ENCODE results near the gene C6orf52. TPM values are rescaled to one million over a fixed set of nuclear protein-coding genes. Genes with fewer than 3 reads are reported as not detected.
A peak's percentile ranks its signal among the peaks of the same experiment; 100 is the strongest.

Gene C6orf52
- total RNA-seq, 1 experiment from 2014 or later: 16.5 TPM

GRCh38 chr6:10655508-10656055 lies 38.8 kb downstream of the C6orf52 start:
- DNase-seq (ENCODE audit: low spot score): no peak

DNA sequence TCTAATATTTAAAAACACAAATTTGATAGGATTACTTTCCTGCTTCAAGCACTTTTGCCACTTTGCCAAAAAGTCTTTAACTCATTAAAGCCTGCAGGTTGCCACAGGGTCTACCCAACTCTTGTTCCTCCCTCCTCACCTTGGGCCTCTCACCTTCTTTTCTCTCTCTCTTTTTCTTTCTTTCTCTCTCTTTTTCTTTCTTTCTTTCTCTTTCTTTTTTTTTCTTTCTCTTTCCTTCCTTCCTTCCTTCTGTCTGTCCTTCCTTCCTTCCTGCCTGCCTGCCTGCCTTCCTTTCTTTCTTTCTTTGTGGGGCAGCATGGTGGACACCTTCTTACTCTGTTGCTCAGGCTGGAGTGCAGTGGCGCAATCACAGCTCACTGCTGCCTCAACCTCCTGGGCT lies 50.2 kb downstream of the C6orf52 start:
- DNase-seq (ENCODE audit: low spot score): no peak

- no peak for DNase-seq (ENCODE audit: low spot score)
Measured at GRCh38 chr6:10643201-10643651, 51.2 kb downstream of the C6orf52 start.

DNA sequence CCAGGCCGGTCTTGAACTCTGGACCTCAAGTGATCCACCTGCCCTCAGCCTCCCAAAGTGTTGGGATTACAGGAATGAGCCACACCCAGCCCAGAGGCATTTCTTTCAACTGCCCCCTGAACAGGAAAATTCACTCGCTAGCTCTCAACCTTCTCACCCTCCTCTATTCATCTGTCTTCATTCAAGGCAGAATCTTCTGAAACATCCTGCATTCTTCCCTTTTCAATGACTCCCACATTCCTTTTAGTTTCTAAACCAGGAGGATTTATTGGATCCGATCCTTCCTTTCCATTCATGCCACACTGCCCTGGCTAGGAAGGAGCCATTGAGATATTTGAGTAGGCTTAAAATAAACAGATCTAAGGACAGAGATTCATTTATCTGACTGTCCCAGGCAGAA lies 52.9 kb downstream of the C6orf52 start:
- no peak for DNase-seq (ENCODE audit: low spot score)

GRCh38 chr6:10640412-10640811 lies 54.0 kb downstream of the C6orf52 start:
- no peak for DNase-seq (ENCODE audit: low spot score)

GRCh38 chr6:10633216-10633615 lies 61.2 kb downstream of the C6orf52 start:
- DNase-seq (ENCODE audit: low spot score): peak; percentile 92

DNA sequence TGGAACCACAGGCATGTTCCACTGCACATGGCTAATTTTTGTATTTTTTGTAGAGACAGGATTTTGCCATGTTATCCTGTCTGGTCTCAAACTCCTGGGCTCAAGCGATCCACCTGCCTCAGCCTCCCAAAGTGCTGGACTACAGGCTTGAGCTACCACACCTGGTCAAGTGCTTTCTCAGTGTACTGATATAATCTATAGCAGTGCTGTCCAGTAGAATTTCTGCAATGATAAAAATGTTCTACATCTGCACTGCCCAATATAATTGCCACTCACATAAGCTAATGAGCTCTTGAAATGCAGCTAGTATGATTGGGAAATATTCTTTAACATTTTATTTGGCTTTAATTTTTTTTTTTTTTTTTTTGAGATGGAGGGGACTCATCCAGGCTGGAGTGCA lies 64.2 kb downstream of the C6orf52 start:
- DNase-seq (ENCODE audit: low spot score): no peak

DNA sequence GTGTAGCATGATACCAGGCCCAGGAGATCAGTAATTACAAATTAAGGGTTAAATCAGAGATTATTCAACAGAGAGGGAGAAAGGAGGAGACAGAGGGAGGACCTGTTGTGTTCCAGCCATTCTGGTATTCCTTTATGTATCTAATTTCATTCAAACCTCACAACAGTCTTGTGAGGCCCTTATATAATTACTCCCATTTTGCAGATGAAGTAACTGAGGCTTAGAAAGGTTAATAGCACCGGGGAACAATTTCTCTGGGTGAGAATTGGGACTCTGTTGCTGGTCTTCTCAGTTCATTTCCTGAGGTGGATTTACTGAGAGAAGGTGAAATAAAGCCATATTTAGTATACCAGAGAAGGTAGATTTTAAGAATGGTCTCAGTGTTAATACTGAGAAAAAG lies 66.6 kb downstream of the C6orf52 start:
- DNase-seq (ENCODE audit: low spot score): no peak

DNA sequence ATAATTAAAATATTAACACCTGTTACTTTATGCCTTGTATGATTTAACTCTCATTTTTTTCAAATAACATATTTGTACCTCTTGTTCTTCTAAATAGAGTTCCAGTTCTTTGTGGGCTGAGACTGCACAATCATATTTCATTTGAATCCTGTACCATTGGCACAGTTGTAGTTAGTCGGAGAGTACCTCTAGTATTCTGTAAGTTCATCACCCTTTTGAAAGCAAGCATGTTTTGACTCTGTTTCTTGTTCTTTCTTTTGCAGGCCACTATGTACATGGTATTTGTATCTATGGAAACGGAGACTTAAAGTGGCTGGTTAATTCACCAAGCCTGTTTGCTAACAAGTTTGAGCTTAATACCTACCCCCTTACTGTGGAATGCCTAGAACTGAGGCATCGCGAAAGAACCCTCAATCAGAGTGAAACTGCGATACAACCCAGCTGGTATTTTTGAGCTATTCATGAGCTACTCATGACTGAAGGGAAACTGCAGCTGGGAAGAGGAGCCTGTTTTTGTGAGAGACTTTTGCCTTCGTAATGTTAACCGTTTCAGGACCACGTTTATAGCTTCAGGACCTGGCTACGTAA lies 68.2 kb downstream of the C6orf52 start:
- no peak for DNase-seq (ENCODE audit: low spot score)

- no peak for DNase-seq (ENCODE audit: low spot score)
Measured at GRCh38 chr6:10624836-10625235, 69.6 kb downstream of the C6orf52 start.

DNA sequence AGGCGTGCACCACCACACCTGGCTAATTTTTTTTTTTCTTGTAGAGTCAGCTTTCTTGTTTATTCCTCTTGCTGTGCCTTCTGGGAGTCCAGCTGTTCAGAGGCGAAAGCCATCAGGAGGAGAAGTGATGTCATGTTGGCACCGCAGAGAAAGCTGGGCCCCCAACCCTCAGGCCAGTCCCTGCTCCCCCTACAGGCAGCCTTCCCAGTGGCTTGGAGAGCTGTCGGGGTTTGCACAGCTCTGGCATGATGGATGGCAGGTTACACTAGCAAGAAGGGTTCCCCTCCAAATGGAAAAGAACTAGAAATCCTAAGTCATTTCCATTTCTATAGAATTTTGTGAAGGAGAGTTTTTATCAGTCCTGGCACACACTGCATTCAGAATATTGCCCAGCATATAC lies 72.6 kb downstream of the C6orf52 start:
- no peak for DNase-seq (ENCODE audit: low spot score)

Other genes with a start within 250 kb of the C6orf52 start
- 16.6 and 19.3 TPM in 2 replicates for gene GCNT2, start 173.3 kb downstream of the C6orf52 start, total RNA-seq (2014; rRNA removed; shearing (Covaris generic))
- 34.7 and 45.3 TPM in 2 replicates for gene PAK1IP1, start 356 bp upstream of the C6orf52 start, total RNA-seq (2014; rRNA removed; shearing (Covaris generic))
- 312 and 395 TPM in 2 replicates for gene TMEM14C, start 28.5 kb upstream of the C6orf52 start, total RNA-seq (2014; rRNA removed; shearing (Covaris generic))
- 240 and 245 TPM in 2 replicates for gene TMEM14B, start 53.2 kb upstream of the C6orf52 start, total RNA-seq (2014; rRNA removed; shearing (Covaris generic))
- gene MAK, start 143.9 kb upstream of the C6orf52 start, total RNA-seq (2014; rRNA removed; shearing (Covaris generic)): 0.02 TPM in 1 of 2 replicates, not detected in the other
- not detected in 2 replicates for gene GCM2, start 187.4 kb upstream of the C6orf52 start, total RNA-seq (2014; rRNA removed; shearing (Covaris generic))
- gene SYCP2L, start 192.4 kb upstream of the C6orf52 start, total RNA-seq (2014; rRNA removed; shearing (Covaris generic)): 0.07 and 0.57 TPM in 2 replicates

Data from A172 (cell line).